Caki2 (cell line): ENCODE results near the gene ARHGEF26. TPM values are rescaled to one million over a fixed set of nuclear protein-coding genes. Genes with fewer than 3 reads are reported as not detected.
A peak's percentile ranks its signal among the peaks of the same experiment; 100 is the strongest.

Experiments used
- DNase-seq: peaks from one replicate; pipeline ENCODE4 v3.0.0-alpha.2; 2015; ENCODE audit warnings: low read depth
- in situ Hi-C: cut with HindIII; loops from 2 replicates; pipeline ENCODE4 v1.10.0; 2016; ENCODE audit warnings: low sequenced_read_pairs, low pct_unique_long_range_greater_than_20kb, mixed read lengths
- total RNA-seq: library from RNA; depleted of rRNA; stranded (reverse); fragments of >200 nt; shearing (Covaris generic); gene quantifications from 2 replicates; pipeline ENCODE4 v1.2.3, GENCODE V29; 2014; ENCODE audit warnings: low replicate concordance

Gene ARHGEF26
- total RNA-seq, 1 experiment from 2014 or later, result 0.88 TPM

DNA sequence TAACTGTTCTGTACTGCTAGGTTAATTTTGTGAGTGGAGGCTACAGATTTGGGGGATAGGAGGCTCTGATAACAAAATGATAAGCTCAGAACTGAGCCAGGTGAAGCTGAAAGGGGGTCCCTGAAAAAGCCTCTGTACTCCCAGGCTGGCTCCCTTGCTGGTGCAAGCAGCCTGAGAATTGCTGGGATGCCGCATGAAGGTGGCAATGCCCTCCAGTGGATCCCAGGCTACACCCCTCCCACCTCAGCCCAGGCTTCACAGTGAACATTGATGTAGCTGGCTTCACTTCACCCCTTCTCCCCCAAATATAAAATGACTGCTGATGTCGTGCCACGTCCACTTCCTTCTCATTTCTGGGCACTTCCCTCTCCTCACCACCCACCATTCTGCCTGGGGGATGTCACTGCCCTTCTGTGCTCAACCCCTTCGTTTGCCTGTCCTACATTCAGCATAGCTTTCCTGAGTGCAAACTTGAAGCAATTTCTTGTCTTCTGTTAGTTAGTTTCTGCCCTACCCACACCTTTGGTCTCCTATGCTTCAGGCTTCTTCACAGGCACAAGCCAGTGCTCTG, 9.7 kb upstream of the ARHGEF26 start:
- in situ Hi-C loops, result no loop called here
- no peak for DNase-seq

DNA sequence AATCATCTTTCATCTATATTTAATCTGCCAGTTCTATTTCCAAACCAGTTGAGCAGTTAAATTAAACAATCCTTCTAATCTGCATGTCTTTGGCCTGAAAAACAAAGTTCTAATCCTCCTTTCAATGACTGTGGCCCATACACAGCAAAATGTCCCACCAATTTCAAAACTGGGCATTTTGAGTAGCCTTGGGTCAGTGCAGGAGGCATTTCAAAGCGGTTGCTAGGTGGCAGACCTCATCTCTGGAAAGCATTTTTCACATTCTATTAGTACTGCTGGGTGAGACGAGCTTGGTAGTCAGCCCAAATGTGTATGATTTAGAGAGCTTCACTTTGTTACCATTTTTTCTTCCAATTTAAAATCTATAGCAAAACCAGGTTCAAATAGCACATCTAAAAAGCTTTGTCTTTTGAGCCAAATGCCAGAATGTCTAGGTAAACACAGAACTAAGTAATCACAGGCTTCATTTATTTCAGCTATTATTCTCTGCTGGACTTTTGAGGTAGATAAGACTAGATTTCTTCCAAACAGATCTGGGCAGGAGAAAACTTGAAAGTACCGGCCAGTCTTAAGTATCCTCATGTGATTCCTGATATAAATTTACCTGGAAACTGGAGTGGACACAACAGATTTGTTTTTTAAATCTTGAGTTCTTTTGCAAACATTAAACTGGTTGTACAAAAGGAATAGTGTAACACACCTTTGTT, 8.9 kb upstream of the ARHGEF26 start:
- in situ Hi-C loops, result no loop called here
- no peak for DNase-seq

DNA sequence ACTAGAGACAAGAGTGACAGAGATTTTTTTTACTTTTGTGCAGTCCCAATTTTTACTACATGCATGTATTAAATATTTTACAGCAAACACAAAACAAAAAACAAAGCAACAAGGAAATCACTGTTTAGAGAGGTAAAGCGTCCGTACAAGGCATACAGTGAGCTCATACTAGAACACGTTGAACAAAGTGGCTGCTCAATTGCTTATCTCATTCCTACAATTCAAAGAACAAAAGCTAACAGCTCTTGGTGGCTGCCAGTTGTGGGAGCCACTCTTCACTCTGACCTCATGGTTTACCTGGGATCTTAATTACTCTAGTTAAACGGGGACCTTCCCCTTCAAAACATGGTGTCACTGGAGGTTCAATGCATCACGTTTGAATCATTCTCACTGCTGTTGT, 7.6 kb upstream of the ARHGEF26 start:
- in situ Hi-C loops, result no loop called here
- no peak for DNase-seq

DNA sequence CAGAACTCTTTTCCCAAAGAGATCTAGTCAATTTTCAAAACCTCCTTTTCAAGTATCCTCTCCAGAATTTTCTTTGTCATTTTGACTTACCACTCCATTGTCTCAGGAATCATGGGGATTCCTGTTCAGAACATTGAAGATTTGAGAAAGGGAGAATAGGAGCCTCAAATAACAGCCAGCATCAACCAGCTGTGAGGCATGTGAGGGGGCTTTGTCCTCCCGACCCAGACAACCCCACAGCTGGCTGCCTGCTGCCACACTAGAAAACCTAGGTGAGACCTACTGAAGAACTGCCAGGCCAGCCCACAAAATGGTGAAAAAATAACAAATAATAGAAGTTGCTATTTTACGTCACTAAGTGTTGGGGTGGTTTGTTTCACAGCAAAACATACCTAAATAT, 5.9 kb upstream of the ARHGEF26 start:
- in situ Hi-C loops, result no loop called here
- no peak for DNase-seq

DNA sequence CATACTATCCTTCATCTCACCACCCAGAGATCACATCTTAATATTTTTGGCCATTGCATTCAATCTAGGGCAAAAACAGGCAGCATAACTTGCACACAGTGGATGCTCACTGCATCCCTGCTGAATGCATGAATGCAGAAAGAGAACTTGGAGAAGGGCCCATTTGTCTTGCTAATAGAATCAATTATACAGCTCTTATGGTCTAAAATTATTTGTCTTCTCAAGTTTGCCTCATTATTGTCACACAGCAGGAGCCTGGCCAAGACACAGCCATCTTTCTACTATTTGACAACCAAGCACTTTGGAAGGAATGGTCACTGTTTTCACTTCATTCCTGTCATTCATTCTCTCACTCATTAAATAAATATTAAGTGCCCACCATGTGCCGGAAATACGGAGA, 1.2 kb upstream of the ARHGEF26 start:
- in situ Hi-C loops, result no loop called here

DNA sequence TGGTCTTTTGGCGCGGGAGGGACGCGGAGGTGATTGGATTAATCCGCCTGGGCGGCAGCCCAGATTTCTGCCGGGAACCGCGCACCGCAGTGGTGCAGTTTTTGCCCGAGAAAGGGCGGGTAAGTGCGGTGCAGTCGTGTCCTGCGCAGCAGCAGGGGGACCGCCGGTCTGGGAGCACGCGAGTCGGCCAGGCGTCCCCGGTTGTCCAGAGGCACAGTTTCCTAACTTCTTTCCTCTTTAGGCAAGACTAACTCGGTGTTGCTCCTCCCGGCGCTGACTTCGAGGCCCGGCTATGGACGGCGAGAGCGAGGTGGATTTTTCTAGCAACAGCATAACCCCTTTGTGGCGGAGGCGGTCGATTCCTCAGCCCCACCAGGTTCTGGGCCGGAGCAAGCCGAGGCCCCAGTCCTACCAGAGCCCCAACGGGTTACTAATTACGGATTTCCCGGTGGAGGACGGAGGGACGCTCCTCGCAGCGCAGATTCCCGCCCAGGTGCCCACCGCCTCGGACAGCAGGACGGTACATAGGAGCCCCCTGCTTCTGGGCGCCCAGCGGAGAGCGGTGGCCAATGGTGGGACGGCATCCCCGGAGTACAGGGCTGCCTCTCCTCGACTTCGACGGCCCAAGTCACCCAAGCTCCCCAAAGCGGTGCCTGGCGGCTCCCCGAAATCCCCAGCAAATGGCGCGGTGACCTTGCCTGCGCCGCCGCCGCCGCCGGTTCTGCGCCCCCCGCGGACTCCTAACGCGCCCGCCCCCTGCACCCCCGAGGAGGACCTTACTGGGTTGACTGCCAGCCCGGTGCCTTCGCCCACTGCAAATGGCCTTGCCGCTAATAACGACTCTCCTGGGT, 736 bp downstream of the ARHGEF26 start:
- in situ Hi-C loops, result no loop called here
- DNase-seq, result no peak

More for the DNA sequence above, 1.2 kb upstream of the ARHGEF26 start:
- no peak for DNase-seq

DNA sequence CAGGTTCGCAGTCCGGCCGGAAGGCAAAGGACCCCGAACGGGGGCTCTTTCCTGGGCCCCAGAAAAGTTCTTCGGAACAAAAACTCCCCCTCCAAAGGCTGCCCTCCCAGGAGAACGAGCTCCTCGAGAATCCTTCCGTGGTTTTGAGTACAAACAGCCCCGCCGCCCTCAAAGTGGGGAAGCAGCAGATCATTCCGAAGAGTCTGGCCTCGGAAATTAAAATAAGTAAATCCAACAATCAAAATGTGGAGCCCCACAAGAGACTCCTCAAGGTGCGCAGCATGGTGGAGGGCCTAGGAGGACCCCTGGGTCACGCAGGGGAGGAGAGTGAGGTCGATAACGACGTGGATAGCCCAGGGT, 1.3 kb downstream of the ARHGEF26 start:
- no peak for DNase-seq
- in situ Hi-C loops, result no loop called here

DNA sequence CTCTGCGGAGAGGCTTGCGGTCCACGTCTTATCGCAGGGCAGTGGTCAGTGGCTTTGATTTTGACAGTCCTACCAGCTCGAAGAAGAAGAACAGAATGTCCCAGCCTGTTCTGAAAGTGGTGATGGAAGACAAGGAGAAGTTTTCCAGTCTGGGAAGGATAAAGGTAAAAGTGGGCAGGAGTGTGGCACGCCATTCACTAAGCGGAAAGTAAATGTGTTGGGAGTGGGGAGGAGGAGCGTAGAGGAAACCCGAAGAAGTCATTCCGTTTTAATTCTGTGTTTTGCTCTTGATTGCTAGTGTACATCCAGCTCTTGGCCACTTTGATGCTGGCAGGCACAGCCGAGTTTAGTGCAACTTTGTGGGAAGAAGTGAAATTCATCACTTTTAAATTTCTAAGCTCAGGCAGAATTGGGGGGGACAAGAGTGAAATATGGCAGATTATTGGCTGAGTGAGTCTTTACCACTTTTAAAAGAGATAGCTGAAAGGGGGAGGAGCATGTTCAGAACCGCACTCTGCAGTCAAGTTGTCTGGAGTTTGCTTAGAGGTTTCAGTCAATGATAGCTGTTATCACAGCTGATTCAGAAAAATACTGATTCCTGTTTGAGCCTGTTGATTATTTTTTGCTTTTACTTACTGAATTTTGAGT, 1.8 kb downstream of the ARHGEF26 start:
- in situ Hi-C loops, result no loop called here
- DNase-seq, result no peak

DNA sequence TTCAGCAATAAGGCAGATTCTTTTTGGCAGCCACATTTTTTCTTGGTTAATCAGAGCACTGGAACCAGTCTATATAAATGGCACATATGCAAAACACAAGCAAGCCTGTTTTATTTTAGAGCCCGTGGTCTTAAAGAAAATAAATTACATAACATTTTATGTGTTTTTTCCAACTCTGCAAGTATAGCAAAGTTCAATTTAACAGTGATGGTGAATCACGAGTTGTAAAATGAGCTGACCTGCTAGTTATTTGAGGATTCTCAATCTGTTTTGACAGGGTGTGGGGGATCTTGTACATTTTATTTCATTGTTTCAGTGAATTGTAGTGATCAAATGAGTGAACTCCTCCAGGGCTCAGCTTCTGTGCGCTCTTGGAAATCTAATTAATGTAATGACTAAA, 2.7 kb downstream of the ARHGEF26 start:
- no peak for DNase-seq
- in situ Hi-C loops, result no loop called here

DNA sequence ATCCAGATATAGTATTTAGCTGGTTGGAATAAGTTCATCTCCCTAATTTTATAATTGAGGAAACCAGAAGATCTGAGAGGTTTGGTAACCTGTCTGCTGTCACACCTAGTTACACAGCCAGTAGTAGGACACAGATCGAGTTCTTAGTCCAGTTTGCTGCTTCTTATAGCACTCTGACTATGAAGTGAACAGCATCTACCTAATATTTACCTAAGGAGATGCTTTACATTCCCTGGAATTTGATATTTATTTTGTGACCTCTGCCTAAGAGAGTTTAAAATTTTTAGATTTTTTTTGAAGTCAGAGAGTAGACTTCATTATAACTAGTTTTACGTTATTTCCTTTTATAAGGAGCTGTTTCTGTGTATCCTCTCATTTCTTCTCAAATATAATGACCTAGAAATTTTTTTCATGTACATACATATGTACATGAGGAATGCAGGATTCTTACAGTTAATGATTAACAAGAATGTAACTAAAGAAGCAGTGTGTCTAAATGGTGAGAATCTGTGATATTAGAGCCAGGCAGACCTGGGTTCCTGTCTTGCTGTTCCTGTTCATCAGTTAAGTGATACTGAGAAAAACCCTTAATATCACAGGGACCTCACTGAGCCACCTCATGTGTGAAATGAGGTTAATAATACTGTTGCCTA, 4.3 kb downstream of the ARHGEF26 start:
- peak; percentile 12 for DNase-seq
- in situ Hi-C loops, result no loop called here

DNA sequence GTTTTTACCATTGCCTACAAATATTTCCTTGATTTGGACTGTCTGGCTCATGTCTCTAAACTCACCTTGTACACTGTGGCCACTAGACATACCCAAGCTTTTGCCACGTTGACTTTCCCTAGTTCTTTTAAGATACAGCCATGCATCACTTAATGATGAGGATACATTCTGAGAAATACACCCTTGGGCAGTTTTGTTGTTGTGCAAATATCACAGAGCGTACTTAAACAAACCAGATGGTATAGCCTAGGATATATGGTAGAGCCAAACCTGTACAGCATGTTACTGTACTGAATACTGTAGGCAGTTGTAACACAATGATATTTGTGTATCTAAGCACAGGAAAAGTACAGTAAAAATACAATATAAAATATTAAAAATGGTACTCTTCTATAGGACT, 5.5 kb downstream of the ARHGEF26 start:
- no peak for DNase-seq
- in situ Hi-C loops, result no loop called here

DNA sequence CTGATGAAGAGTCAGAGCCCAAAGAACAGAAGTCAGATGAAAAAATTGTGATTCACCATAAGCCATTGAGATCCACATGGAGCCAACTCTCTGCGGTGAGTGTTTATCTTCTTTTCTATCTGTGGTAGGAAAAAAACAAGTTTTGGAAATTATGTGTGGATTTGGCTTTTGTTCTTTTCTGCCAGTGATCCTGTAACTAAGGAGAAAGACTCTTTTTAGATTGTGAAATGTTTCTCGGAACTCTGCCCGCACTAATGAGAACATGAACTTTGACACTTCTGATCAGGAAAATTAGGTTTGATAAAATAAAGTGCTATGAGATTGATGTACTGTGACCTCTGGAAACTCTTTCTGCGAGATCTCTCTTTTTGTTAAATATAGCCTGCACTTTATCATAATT, 8.4 kb downstream of the ARHGEF26 start:
- in situ Hi-C loops, result no loop called here

DNA sequence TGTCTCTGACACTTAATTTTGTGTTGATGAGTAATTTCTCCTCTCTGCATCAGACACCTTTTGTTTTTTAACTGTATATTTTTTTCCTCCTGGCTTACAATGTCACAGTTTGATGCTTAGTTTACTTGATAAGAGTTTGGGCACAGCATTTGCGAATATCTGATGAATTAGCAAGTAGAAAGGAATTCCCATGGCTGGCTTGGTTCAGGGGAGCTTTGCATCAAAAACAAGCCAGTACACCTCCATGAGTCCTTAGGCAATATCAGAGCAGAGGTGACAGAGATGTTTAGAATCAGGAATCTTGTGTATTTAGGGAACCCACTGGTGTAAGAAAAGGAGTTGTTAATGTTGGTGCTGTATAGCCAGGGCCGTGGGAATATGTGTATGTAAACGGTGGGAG, 9.3 kb downstream of the ARHGEF26 start:
- in situ Hi-C loops, result no loop called here
- no peak for DNase-seq

More for the DNA sequence above, 8.4 kb downstream of the ARHGEF26 start:
- DNase-seq, result no peak

DNA sequence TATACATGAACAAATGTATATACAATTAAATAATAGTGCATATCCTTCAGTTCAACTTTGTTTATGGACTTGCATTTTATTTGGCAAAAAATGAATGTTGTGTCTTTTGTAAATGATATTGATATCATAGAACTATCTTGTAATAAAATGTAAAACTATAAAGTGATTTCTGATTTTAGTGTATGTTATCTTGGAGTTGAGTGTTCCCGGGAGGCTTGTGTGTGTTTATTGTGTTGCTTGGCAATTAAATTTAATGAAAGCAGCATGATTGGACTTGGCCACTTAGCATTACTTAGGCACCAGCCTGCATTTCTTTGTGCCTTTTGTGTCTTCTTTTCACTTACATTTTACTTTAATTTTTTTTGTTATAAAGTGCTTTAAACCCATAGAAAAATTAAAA, 10.6 kb downstream of the ARHGEF26 start:
- in situ Hi-C loops, result no loop called here
- DNase-seq, result no peak

DNA sequence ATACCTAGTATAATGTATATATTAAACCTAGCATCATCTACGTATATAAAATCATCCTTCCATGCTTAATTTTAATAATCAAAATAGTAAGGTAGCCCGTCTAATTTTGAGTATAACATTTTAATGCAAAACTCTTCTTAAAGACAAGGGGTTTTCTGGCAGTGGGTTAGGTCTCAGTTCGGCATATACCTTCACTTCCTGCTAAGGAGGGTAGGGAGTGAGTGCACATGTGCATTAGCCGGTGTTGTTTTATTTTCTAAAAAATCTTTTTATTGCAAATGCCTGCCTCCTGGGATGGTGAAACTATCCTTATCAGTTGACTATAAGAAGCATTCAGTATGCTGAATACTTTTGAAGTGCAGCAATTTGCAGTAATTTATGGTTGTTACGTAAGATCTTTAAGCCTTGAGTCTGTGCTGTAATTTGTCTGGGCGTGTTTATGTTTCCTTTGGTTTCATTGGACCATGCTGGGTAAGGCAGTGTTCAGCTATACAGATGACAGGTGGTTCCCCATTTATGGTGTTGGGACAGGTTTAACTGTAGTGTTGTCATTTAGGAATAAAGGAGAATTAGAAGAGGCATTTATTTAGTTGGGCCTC, 11.7 kb downstream of the ARHGEF26 start:
- in situ Hi-C loops, result no loop called here
- DNase-seq, result no peak

DNA sequence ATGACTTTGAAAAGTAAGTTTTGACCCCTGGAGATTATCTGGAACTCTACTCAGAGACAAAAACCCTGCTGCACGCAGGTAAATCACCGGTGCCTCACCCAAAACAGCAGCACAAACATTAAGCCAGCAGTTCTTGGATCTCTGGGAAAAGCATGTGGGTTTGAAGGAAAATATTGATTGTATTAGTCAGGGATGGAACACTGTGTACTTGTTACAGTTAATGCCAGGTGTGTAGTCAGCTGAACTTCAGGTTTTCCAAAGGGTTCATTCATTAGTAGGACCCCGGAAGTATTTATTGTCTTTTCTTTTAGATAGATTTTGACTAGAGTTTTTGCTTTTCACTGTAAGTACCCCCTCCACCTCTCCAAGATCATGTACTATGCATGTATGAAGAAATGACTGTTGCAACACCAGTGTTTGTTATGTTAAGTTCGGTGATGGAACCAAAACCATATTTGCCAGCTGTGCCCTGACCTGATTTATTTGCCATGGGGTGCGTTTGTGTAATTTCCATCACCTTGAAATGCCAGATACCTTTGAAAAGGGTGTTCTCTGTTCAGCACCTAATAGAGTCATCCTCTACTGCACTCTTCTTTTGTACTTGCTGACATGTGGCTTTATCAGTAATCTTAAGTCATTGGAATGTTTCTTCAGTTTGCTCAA, 14.5 kb downstream of the ARHGEF26 start:
- no peak for DNase-seq
- in situ Hi-C loops, result no loop called here

DNA sequence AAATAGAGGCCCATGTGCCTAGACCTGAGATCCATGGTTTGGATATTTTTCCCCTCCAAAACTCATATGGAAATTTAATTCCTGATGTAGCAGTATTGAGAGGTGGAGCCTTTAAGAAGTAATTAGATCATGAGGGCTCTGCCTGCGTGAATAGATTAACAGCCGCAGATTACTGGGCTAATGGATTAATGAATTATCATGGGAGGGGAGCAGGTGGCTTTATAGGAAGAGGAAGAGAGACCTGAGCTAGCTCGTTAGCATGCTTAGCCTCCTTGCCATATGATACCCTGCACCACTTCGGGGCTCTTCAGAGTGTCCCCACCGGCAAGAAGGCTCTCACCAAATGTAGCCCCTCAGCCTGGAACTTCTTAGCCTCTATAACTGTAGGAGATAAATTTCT, 15.8 kb downstream of the ARHGEF26 start:
- in situ Hi-C loops, result no loop called here
- DNase-seq, result no peak

DNA sequence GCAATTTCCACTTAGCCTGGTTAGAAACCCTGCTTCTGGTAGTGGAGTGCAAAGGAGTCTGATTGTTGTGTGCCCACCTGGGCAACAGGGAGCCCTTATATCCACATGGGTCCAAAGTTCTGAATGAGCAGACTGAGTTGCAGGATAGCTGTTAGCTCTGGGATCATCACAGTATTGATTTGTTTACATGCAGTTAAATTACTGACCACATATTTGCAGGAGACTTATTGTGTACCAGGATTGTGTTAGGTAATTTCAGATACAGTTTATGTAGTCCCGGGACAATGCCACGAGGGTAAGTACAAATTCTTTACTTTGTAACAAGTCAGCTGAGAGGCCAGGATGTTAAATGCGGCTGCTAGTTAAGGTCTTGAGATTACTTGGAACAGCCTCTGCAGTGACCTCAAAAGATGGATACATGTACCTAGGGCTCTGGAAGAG, 18.8 kb downstream of the ARHGEF26 start:
- no peak for DNase-seq

More for the DNA sequence above, 18.8 kb downstream of the ARHGEF26 start:
- in situ Hi-C loops, result no loop called here
